ENCODE results near the gene DCTPP1. TPM values are rescaled to one million over a fixed set of nuclear protein-coding genes. Genes with fewer than 3 reads are reported as not detected.

Gene DCTPP1
- total RNA-seq, 2 experiments from 2014 or later, result 98.4 to 105 TPM

DNA sequence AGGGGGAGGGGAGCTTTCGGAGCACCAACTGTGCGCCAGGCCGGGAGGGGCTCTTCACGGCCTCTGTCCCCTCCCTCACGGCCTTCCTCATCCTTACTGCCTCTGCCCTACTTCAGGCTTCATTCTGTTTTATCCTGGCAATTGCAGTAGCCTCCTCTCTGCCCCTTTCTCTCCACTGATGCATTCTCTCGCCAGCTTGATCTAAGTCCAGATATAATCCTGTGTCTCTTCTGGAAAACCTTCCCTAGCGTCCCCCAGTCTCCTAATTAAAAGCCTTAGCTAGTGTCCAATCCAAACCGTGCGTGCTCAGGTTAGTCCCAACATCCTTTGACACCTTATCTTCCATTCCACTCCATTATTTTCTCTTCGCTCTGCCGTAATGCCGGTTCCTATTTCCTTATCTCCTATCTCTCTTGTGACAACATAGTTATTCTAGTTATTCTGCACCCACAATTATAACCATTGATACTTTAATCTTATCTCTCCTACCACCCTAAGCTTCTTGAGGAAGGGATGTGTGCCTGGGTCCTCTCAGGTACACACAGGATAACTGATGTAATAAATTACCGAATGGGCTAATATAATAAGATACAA, 33.7 kb downstream of the DCTPP1 start:
- Mint-ChIP-seq H3K9me3 (no peaks in the 10 kb centered on the region), H3K36me3 (ENCODE audit: low read depth) (peaks cover 28% of the 10 kb centered on the region), H3K27me3 (no peaks in the 10 kb centered on the region), H3K4me3 (peak overlapping the region; percentile 83), H3K4me1 (ENCODE audit: low read depth) (peaks cover 42% of the 10 kb centered on the region), H3K27ac (peak overlapping the region; percentile 80)
- DNase-seq, result no peak
- intact Hi-C loops (cut with micrococcal nuclease), result no loop called here
- TF ChIP-seq CTCF (IDR thresholded peaks at IDR 0.05), result no peak
- ChIA-PET CTCF (interaction anchor here (0.7 to 8.1 kb wide), 5 partner anchors 10 to 202 kb away, joined by 3 to 51 read pairs (median 4); partner anchors contain the start of genes SEPTIN1 and ZNF771), POLR2A (interaction anchor here (0.6 to 2.9 kb wide), 12 partner anchors 11 to 303 kb away, joined by 3 to 23 read pairs (median 4); partner anchors contain the start of genes SEPTIN1 and ZNF771)
- peak; percentile 8 for ATAC-seq

GRCh38 chr16:30395155-30395991, 34.5 kb downstream of the DCTPP1 start, which contains the start of gene ZNF48:
Gene ZNF48 (plus strand): TSS chr16:30395420. CDS start chr16:30395795, 375 bp downstream.
- CTCF ChIA-PET, result interaction anchor here (0.7 to 8.1 kb wide), 8 partner anchors 9 to 233 kb away, joined by 3 to 51 read pairs (median 4); partner anchors contain the start of genes SEPTIN1 and ZNF771
- DNase-seq (peak; percentile 49), ATAC-seq (peak; percentile 61)
- Mint-ChIP-seq H3K27me3 (no peaks in the 10 kb centered on the region), H3K36me3 (ENCODE audit: low read depth) (peaks cover 28% of the 10 kb centered on the region), H3K27ac (peak within 1 kb of the TSS; percentile 83), H3K9me3 (no peaks in the 10 kb centered on the region), H3K4me1 (ENCODE audit: low read depth) (peaks cover 37% of the 10 kb centered on the region), H3K4me3 (peak within 1 kb of the TSS; percentile 83)
- intact Hi-C loops (cut with micrococcal nuclease), result no loop called here
- TF ChIP-seq CTCF (IDR thresholded peaks at IDR 0.05), result peak; percentile 32
- POLR2A ChIA-PET, result interaction anchor here (0.6 to 2.9 kb wide), 13 partner anchors 12 to 303 kb away, joined by 3 to 23 read pairs (median 5); partner anchors contain the start of genes SEPTIN1 and ZNF771

GRCh38 chr16:30394592-30395154, 35.2 kb downstream of the DCTPP1 start:
- Mint-ChIP-seq H3K9me3 (no peaks in the 10 kb centered on the region), H3K4me1 (ENCODE audit: low read depth) (peaks cover 31% of the 10 kb centered on the region), H3K4me3 (peak overlapping the region; percentile 83), H3K36me3 (ENCODE audit: low read depth) (peaks cover 28% of the 10 kb centered on the region), H3K27me3 (no peaks in the 10 kb centered on the region), H3K27ac (peak overlapping the region; percentile 83)
- intact Hi-C loops (cut with micrococcal nuclease), result no loop called here
- no peak for TF ChIP-seq CTCF (IDR thresholded peaks at IDR 0.05)
- CTCF ChIA-PET, result interaction anchor here (0.7 to 8.1 kb wide), 7 partner anchors 9 to 234 kb away, joined by 3 to 51 read pairs (median 4); partner anchors contain the start of genes SEPTIN1 and ZNF771
- DNase-seq, result peak; percentile 20
- POLR2A ChIA-PET, result interaction anchor here (0.9 to 2.9 kb wide), 11 partner anchors 11 to 257 kb away, joined by 3 to 23 read pairs (median 5); partner anchors contain the start of genes SEPTIN1 and ZNF771
- ATAC-seq, result peak; percentile 14

DNA sequence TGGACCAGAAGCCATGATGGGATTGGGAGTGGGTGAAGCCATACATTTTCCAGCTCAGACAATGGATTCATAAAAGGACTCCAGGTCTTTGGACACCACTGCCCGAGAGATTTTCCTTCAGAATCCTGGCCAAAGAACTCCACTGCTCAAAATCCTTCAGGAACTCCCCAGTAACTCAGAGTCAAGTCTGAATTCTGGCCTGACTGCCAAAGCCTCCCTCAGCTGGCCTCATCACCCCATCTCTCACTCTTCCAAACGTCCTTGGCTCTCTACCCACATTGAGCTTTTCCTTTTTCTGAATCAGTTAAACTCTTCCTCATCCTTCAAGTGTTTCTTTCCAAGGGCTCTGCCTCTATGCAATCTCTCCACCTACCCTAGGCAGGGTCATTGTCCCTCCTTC, 46.3 kb downstream of the DCTPP1 start:
- Mint-ChIP-seq H3K36me3 (ENCODE audit: low read depth) (peaks cover 29% of the 10 kb centered on the region), H3K4me1 (ENCODE audit: low read depth) (peaks cover 32% of the 10 kb centered on the region), H3K27me3 (no peaks in the 10 kb centered on the region), H3K4me3 (peak overlapping the region; percentile 84), H3K27ac (peak overlapping the region; percentile 98), H3K9me3 (no peaks in the 10 kb centered on the region)
- no peak for ATAC-seq
- intact Hi-C loops (cut with micrococcal nuclease), result no loop called here
- POLR2A ChIA-PET, result interaction anchor here (1.1 to 3.6 kb wide), 8 partner anchors 12 to 231 kb away, joined by 3 to 23 read pairs (median 9); partner anchors contain the start of genes CD2BP2, TBC1D10B, ZNF48 and ZNF771
- DNase-seq, result no peak
- CTCF ChIA-PET, result interaction anchor here (0.9 to 5.2 kb wide), 7 partner anchors 8 to 246 kb away, joined by 3 to 43 read pairs (median 5); partner anchors contain the start of genes DCTPP1, ZNF48 and ZNF771
- TF ChIP-seq CTCF (IDR thresholded peaks at IDR 0.05), result no peak

All from activated CD8-positive, alpha-beta T cell treated with anti-CD3 and anti-CD28 coated beads for 36 hours (primary cell).